ENCODE measurements around the gene ZNF398. TPM values are rescaled to one million over a fixed set of nuclear protein-coding genes. Genes with fewer than 3 reads are reported as not detected.

ZNF398 gene
- total RNA-seq, 1 donor from 2014 or later = 9.9 TPM

DNA sequence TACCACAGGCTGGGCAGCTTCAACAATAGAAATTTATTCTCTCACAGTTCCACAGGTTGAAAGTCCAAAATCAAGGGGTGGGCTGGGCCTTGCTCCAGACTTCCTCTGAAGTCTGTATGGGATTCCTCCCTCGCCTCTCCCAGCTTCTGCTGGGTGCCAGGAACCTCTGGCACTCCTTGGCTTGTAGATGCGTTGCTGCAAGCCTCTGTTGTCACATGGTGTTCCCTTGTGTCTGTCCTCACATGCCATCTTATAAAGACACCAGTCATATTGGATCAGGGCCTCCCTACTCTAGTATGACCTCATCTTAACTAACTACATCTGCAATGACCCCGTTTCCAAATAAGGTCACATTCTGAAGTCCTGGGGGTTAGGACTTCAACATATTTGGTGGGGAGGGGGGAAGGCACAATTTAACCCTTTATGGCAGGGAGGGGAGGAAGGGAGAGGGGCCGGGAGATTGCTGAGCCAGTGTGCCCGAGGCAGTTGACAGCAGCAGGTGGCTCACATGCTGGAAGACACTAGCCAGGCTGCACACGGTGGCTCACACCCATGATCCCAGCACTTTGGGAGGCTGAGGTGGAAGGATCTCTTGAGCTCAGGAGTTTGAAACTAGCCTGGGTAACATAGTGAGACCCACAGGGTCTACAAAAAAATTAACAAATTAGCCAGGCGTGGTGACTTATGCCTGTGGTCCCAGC is 66.9 kb downstream of the ZNF398 start:
- no peak overlapping the region for H3K4me3 ChIP-seq
- TF ChIP-seq, protein P1, sequence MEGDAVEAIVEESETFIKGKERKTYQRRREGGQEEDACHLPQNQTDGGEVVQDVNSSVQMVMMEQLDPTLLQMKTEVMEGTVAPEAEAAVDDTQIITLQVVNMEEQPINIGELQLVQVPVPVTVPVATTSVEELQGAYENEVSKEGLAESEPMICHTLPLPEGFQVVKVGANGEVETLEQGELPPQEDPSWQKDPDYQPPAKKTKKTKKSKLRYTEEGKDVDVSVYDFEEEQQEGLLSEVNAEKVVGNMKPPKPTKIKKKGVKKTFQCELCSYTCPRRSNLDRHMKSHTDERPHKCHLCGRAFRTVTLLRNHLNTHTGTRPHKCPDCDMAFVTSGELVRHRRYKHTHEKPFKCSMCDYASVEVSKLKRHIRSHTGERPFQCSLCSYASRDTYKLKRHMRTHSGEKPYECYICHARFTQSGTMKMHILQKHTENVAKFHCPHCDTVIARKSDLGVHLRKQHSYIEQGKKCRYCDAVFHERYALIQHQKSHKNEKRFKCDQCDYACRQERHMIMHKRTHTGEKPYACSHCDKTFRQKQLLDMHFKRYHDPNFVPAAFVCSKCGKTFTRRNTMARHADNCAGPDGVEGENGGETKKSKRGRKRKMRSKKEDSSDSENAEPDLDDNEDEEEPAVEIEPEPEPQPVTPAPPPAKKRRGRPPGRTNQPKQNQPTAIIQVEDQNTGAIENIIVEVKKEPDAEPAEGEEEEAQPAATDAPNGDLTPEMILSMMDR (IDR thresholded peaks at IDR 0.05) = no peak
- no peak for TF ChIP-seq EZH2phosphoT487 (IDR thresholded peaks at IDR 0.05)
- no peak for TF ChIP-seq EZH2 (IDR thresholded peaks at IDR 0.05)
- Mint-ChIP-seq H3K4me1 (peaks cover 7% of the 10 kb centered on the region), H3K36me3 (peaks cover 37% of the 10 kb centered on the region), H3K27ac (no peak overlapping the region), H3K4me3 (no peak overlapping the region), H3K27me3 (ENCODE audit: insufficient read depth, low read depth) (no peaks in the 10 kb centered on the region), H3K9me3 (no peaks in the 10 kb centered on the region)
- H4K20me1 ChIP-seq (ENCODE audit: low read depth) = peaks cover 7% of the 10 kb centered on the region
- peaks cover 3% of the 10 kb centered on the region for H3K4me1 ChIP-seq
- no peaks in the 10 kb centered on the region for H3K27me3 ChIP-seq
- H3K36me3 ChIP-seq = peaks cover 4% of the 10 kb centered on the region
- H3K27ac ChIP-seq = no peak overlapping the region
- H3K9ac ChIP-seq = no peak overlapping the region
- no peak for DNase-seq (ENCODE audit: low spot score)
- peaks cover 3% of the 10 kb centered on the region for H3F3A ChIP-seq (ENCODE audit: low read depth)
- H3K4me2 ChIP-seq = no peak overlapping the region
- no peak overlapping the region for H2AFZ ChIP-seq (replicated peaks)
- no peaks in the 10 kb centered on the region for H3K79me2 ChIP-seq (ENCODE audit: low read depth)
- H3K9me3 ChIP-seq (ENCODE audit: low read depth) = no peaks in the 10 kb centered on the region

DNA sequence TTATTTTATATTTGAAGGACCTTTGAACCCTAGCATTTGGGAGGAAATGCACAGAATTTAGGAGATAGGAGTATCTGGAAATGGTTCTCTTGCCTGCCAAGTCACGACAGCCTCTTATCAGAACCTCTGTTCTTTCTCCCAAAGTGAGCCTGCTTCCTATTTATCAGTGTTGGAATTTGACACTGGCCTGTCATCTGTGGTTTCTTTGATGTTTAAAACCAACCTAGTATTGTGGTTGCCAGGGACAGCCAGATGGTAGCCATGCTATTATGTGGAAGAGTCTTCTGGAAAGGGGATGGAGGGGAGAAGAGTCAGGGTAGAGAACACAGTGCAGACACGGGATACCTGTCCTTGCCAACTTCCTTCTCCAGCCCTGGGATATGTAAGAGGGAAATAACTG is 69.1 kb downstream of the ZNF398 start:
- H3K27me3 ChIP-seq = no peaks in the 10 kb centered on the region
- H3K4me2 ChIP-seq = no peak overlapping the region
- H3K9me3 Mint-ChIP-seq = no peaks in the 10 kb centered on the region
- peaks cover 5% of the 10 kb centered on the region for H3K27me3 Mint-ChIP-seq (ENCODE audit: insufficient read depth, low read depth)
- H3K4me3 Mint-ChIP-seq = no peak overlapping the region
- no peaks in the 10 kb centered on the region for H3K9me3 ChIP-seq (ENCODE audit: low read depth)
- peaks cover 4% of the 10 kb centered on the region for H3K36me3 ChIP-seq
- peaks cover 3% of the 10 kb centered on the region for H3K4me1 ChIP-seq
- TF ChIP-seq EZH2phosphoT487 (IDR thresholded peaks at IDR 0.05) (no peak), EZH2 (IDR thresholded peaks at IDR 0.05) (no peak)
- TF ChIP-seq, protein P1 (IDR thresholded peaks at IDR 0.05) = no peak
- H3K79me2 ChIP-seq (ENCODE audit: low read depth) = no peaks in the 10 kb centered on the region
- no peak overlapping the region for H3K9ac ChIP-seq
- no peaks in the 10 kb centered on the region for H4K20me1 ChIP-seq (ENCODE audit: low read depth)
- peaks cover 31% of the 10 kb centered on the region for H3K36me3 Mint-ChIP-seq
- no peak overlapping the region for H3K27ac Mint-ChIP-seq
- no peaks in the 10 kb centered on the region for H3F3A ChIP-seq (ENCODE audit: low read depth)
- H3K27ac ChIP-seq = no peak overlapping the region
- no peak overlapping the region for H3K4me3 ChIP-seq
- no peak overlapping the region for H2AFZ ChIP-seq (replicated peaks)
- no peaks in the 10 kb centered on the region for H3K4me1 Mint-ChIP-seq
- no peak for DNase-seq (ENCODE audit: low spot score)

- Mint-ChIP-seq H3K4me3 (no peak overlapping the region), H3K9me3 (no peaks in the 10 kb centered on the region), H3K4me1 (no peaks in the 10 kb centered on the region), H3K27ac (no peak overlapping the region), H3K36me3 (peaks cover 26% of the 10 kb centered on the region), H3K27me3 (ENCODE audit: insufficient read depth, low read depth) (peaks cover 5% of the 10 kb centered on the region)
- H3K4me3 ChIP-seq = no peak overlapping the region
- TF ChIP-seq, protein P1 (IDR thresholded peaks at IDR 0.05) = no peak
- TF ChIP-seq EZH2phosphoT487 (IDR thresholded peaks at IDR 0.05) (no peak), EZH2 (IDR thresholded peaks at IDR 0.05) (no peak)
- H3K27me3 ChIP-seq = no peaks in the 10 kb centered on the region
- no peak overlapping the region for H3K4me2 ChIP-seq
- no peak overlapping the region for H2AFZ ChIP-seq (replicated peaks)
- no peaks in the 10 kb centered on the region for H3K79me2 ChIP-seq (ENCODE audit: low read depth)
- no peaks in the 10 kb centered on the region for H3K36me3 ChIP-seq
- H4K20me1 ChIP-seq (ENCODE audit: low read depth) = no peaks in the 10 kb centered on the region
- no peaks in the 10 kb centered on the region for H3F3A ChIP-seq (ENCODE audit: low read depth)
- H3K9ac ChIP-seq = no peak overlapping the region
- no peak for DNase-seq (ENCODE audit: low spot score)
- no peaks in the 10 kb centered on the region for H3K9me3 ChIP-seq (ENCODE audit: low read depth)
- peaks cover 3% of the 10 kb centered on the region for H3K4me1 ChIP-seq
- no peak overlapping the region for H3K27ac ChIP-seq
These were observed 70.3 kb downstream of the ZNF398 start for GRCh38 chr7:149217570-149217969.
